ENCODE results near the gene GXYLT2. TPM values are rescaled to one million over a fixed set of nuclear protein-coding genes. Genes with fewer than 3 reads are reported as not detected.

Gene GXYLT2
- total and polyA plus RNA-seq, 2 of the 13 experiments (the other 11 are each of a cell fraction or from before 2014, with no cell fraction given): 4.3 to 6.9 TPM

DNA sequence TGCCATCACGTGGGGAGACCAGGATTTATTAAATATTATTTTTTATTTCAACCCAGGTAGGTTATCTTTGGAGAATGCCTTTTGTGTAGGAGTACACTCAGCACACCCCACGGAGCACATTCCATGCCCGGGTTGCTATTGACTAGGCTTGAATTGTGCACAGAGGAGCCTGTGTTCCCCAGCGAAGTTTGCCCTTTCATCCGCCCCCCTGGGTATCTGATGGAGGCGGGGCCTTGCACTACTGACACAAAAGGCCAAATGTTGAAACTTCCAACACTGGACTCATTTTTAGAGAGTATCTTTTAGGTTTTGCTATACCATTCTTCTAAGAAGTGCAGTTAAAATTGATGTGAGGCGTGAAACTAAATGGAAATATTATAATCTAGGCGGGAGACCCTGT is 69.5 kb downstream of the GXYLT2 start (continued):
- TF ChIP-seq ZFP91 (CRISPR knock-in tag; IDR thresholded peaks at IDR 0.05; ENCODE audit: borderline replicate concordance): no peak
- no peak for TF ChIP-seq ZNF138 (CRISPR knock-in tag; IDR thresholded peaks at IDR 0.05; ENCODE audit: low read depth)
- no peak for TF ChIP-seq HINFP (CRISPR knock-in tag; IDR thresholded peaks at IDR 0.05; ENCODE audit: low read depth)
- no peak for TF ChIP-seq ZNF205 (CRISPR knock-in tag; IDR thresholded peaks at IDR 0.05)
- TF ChIP-seq ELF4 (CRISPR knock-in tag; IDR thresholded peaks at IDR 0.05; ENCODE audit: borderline replicate concordance): no peak
- TF ChIP-seq MXD1 (CRISPR knock-in tag; IDR thresholded peaks at IDR 0.05): no peak
- TF ChIP-seq DBP (CRISPR knock-in tag; IDR thresholded peaks at IDR 0.05; ENCODE audit: not compliant biosample characterization): no peak
- no peak for TF ChIP-seq MAFF (IDR thresholded peaks at IDR 0.05; ENCODE audit: low read depth, low read length)
- TF ChIP-seq ZNF282 (IDR thresholded peaks at IDR 0.05; ENCODE audit: partially characterized antibody): no peak
- TF ChIP-seq NPAS2 (CRISPR knock-in tag; IDR thresholded peaks at IDR 0.05; ENCODE audit: borderline replicate concordance): no peak
- TF ChIP-seq TOE1 (CRISPR knock-in tag; IDR thresholded peaks at IDR 0.05): no peak
- TF ChIP-seq ZNF614 (CRISPR knock-in tag; IDR thresholded peaks at IDR 0.05; ENCODE audit: borderline replicate concordance): peak; percentile 76; the same call in 1 of the 2 replicates
- no peak for TF ChIP-seq ZNF260 (CRISPR knock-in tag; IDR thresholded peaks at IDR 0.05; ENCODE audit: borderline replicate concordance, low read depth)
- TF ChIP-seq, protein P1, sequence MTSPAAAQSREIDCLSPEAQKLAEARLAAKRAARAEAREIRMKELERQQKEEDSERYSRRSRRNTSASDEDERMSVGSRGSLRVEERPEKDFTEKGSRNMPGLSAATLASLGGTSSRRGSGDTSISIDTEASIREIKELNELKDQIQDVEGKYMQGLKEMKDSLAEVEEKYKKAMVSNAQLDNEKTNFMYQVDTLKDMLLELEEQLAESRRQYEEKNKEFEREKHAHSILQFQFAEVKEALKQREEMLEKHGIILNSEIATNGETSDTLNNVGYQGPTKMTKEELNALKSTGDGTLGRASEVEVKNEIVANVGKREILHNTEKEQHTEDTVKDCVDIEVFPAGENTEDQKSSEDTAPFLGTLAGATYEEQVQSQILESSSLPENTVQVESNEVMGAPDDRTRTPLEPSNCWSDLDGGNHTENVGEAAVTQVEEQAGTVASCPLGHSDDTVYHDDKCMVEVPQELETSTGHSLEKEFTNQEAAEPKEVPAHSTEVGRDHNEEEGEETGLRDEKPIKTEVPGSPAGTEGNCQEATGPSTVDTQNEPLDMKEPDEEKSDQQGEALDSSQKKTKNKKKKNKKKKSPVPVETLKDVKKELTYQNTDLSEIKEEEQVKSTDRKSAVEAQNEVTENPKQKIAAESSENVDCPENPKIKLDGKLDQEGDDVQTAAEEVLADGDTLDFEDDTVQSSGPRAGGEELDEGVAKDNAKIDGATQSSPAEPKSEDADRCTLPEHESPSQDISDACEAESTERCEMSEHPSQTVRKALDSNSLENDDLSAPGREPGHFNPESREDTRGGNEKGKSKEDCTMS (CRISPR knock-in tag; conservative IDR thresholded peaks at IDR 0.05): no peak
- peak; percentile 53; the same call in 1 of the 2 replicates for TF ChIP-seq GFI1 (CRISPR knock-in tag; IDR thresholded peaks at IDR 0.05; ENCODE audit: borderline replicate concordance)
- TF ChIP-seq HMGA1 (CRISPR knock-in tag; conservative IDR thresholded peaks at IDR 0.05): no peak
- TF ChIP-seq, protein P2, sequence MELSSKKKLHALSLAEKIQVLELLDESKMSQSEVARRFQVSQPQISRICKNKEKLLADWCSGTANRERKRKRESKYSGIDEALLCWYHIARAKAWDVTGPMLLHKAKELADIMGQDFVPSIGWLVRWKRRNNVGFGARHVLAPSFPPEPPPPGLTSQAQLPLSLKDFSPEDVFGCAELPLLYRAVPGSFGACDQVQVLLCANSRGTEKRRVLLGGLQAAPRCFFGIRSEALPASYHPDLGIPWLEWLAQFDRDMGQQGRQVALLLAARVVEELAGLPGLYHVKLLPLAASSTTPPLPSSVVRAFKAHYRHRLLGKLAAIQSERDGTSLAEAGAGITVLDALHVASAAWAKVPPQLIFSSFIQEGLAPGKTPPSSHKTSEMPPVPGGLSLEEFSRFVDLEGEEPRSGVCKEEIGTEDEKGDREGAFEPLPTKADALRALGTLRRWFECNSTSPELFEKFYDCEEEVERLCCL (CRISPR knock-in tag; IDR thresholded peaks at IDR 0.05; ENCODE audit: borderline replicate concordance): no peak
- TF ChIP-seq KDM5B (CRISPR knock-in tag; IDR thresholded peaks at IDR 0.05; ENCODE audit: borderline replicate concordance): no peak

Data from HepG2 (cell line).